ENCODE measurements around the gene PCIF1. TPM values are rescaled to one million over a fixed set of nuclear protein-coding genes. Genes with fewer than 3 reads are reported as not detected.

The PCIF1 gene
- total RNA-seq, 1 donor = 9.1 TPM

DNA sequence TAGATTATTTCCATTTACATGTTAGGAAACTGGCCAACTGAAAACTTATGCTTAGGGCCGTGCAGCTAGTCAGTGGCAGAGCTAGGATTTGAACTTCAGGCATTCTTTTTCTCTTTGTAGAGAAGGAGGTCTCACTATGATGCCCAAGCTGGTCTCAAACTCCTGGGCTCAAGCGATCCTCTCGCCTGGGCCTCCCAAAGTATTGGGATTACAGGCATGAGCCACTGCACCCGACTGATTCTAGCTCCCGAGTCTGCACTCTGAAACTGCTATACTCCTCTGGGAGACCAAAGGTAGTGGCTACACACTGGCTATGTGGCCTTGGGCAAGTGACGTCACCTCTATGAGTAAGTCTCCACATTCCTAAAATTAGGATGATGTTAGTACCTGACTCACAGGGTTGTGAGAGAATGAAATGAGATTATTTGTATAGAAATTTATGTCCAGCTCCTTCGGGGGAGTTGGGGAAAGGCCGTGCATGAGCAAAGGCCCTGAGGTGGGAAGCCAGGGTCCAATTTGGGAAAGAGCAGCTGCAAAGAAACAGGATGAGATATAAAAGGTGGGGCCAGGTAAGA, 28.9 kb upstream of the PCIF1 start:
- TF ChIP-seq, protein P1, sequence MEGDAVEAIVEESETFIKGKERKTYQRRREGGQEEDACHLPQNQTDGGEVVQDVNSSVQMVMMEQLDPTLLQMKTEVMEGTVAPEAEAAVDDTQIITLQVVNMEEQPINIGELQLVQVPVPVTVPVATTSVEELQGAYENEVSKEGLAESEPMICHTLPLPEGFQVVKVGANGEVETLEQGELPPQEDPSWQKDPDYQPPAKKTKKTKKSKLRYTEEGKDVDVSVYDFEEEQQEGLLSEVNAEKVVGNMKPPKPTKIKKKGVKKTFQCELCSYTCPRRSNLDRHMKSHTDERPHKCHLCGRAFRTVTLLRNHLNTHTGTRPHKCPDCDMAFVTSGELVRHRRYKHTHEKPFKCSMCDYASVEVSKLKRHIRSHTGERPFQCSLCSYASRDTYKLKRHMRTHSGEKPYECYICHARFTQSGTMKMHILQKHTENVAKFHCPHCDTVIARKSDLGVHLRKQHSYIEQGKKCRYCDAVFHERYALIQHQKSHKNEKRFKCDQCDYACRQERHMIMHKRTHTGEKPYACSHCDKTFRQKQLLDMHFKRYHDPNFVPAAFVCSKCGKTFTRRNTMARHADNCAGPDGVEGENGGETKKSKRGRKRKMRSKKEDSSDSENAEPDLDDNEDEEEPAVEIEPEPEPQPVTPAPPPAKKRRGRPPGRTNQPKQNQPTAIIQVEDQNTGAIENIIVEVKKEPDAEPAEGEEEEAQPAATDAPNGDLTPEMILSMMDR (IDR thresholded peaks at IDR 0.05; ENCODE audit: insufficient read depth, low read depth, low read length) = no peak
- no peak overlapping the region for H3K4me3 ChIP-seq (ENCODE audit: low read depth, low read length)
- no peak for DNase-seq (ENCODE audit: low read depth)

DNA sequence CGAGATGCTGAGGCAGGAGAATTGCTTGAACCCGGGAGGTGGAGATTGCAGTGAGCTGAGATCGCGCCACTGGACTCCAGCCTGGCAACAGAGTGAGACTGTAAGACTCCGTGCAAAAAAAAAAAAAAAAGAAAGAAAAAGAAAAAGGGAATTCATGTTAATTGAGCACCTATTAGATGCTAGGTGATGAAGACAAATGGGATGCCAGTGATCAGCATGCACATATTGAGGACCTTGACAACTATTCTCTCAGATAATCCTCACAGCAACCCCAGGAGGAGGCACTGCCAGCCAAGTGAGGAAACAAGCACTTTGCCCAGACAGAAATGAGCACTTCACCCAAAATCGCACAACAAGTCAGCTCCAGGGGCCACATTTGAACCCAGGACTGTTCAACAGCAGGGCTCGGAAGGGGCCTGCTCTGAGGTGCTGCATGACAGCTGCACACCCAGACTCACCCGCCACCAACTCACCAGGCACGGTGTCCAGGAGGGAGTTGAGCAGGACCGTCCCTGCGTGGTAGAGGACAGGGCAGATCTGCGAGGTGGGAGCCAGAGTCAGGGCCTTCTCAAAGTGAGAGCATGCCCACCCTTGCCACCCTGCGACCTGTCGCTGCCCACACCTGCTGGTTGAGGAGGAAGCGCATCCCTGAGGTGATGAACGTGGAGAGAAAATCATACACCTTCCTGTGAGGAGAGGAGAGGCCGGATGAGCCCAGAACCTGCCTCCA, 27.1 kb upstream of the PCIF1 start:
- no peak for DNase-seq (ENCODE audit: low read depth)
- TF ChIP-seq, protein P1 (IDR thresholded peaks at IDR 0.05; ENCODE audit: insufficient read depth, low read depth, low read length) = no peak
- H3K4me3 ChIP-seq (ENCODE audit: low read depth, low read length) = no peak overlapping the region

DNA sequence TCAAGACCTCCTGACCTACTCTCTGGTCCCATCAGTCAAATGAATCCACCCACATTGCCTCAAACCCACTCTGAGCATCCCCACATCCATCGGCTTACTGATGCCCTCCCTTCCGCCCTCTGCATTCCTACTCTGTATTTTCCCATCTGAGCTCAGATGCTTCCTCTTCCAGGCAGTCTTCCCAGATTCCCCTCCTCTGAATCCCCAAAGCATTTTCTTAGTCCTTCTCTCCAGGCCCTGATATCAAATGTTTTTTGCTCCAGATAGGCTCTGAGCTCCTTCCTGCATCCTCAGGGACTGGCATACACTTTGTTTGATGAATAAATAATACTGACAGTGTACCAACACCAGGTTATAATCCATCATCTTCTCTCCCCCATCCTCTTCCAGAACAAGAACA, 26.4 kb upstream of the PCIF1 start:
- H3K4me3 ChIP-seq (ENCODE audit: low read depth, low read length) = no peak overlapping the region
- no peak for DNase-seq (ENCODE audit: low read depth)
- TF ChIP-seq, protein P1 (IDR thresholded peaks at IDR 0.05; ENCODE audit: insufficient read depth, low read depth, low read length) = no peak

DNA sequence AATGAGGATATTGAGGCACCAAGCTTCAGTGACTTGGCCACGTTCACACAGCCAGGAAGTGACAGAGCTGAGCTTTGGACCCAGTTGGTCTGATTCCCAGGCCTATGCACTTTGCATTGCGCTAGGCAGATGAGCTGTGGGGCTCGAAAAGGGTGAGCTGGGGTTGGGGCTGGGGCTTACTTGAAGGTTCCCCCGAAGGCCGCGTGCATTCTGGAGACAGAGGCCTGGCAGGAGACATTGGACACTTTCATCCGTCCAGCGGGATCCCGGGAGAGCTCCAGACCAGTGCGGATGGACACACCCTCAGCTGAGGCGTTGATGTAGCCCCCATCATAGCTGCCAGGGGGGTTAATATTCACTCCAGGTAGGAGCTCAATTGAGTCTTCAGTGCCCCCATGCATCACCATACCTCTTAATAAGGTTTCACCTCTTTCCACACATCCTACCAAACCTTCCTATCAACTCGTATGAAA, 25.1 kb upstream of the PCIF1 start:
- DNase-seq (ENCODE audit: low read depth) = no peak
- TF ChIP-seq, protein P1 (IDR thresholded peaks at IDR 0.05; ENCODE audit: insufficient read depth, low read depth, low read length) = no peak
- no peak overlapping the region for H3K4me3 ChIP-seq (ENCODE audit: low read depth, low read length)

DNA sequence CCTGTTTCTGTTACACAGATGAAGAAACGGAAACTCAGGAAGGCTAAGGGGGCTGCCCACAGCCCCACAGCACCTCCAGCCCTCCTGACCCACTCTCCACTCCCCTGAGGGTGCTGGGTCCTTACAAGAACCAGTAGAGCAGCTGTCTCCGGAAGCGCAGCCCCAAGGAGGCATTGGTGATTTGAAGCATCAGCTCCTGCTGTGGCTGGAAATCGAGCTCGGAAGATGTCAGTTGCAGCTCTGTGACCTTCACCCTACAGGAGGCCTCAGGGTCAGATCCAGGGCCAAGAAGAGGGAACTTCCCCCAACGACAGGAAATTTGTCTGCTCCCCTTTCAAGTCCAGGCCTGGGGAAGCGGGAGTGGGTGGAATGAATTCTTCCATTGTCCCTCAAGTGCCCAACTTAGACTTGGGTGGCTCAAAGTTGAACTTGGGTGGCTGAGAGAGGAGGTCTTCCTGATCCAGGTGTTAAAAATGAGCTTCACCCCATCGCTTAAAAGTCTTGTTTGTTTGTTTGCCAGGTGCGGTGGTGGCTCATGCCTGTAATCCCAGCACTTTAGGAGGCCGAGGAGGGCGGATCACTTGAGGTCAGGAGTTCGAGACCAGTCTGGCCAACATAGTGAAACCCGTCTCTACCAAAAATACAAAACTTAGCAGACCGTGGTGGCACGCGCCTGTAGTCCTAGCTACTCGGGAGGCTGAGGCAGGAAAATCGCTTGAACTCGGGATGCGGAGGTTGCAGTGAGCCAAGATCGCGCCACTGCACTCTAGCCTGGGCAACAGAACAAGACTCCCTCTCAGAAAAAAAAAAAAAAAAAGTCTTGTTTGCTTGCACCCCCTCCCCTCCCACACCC, 24.4 kb upstream of the PCIF1 start:
- H3K4me3 ChIP-seq (ENCODE audit: low read depth, low read length) = peak overlapping the region; percentile 52
- TF ChIP-seq, protein P1 (IDR thresholded peaks at IDR 0.05; ENCODE audit: insufficient read depth, low read depth, low read length) = no peak
- no peak for DNase-seq (ENCODE audit: low read depth)

DNA sequence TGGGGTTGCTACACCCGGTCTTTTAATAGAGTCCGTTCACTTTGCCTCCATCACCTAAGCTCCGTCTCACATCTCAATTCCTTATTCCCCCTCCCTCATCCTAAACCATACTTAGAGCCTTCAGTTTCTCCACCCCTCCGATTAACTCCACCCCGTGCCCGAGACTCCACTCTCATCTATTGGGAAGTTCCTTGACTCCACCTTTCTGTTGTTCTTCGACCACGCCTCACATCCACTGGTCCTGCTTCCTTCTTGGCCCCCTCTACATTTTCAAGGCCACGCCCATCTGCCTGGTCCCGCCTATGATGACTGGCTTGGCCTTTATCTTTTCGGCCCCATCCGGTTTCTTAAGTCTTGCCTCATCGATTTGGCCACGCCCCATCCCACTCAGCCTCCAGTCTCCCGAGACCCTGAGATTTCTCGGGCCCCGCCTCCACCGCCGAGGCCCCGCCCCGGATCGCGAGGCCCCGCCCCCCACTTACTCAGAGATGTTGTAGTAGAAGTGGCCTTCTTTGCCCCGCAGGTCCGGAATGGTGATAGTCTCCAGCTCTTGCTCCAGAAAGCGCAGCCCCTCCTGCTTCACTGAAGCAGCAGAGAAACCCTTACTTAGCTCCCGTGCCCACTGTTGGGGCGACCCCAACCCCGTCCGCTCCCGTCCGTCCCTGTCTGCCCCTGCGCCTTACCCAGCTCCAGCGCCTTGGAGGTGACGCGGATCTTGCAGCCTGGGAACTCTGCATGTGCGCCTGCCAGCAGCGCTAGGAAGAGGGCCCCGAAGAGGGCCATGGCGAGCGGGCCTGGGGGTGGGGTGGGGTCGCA, 23.6 kb upstream of the PCIF1 start:
- peak overlapping the region; percentile 76 for H3K4me3 ChIP-seq (ENCODE audit: low read depth, low read length)
- TF ChIP-seq, protein P1 (IDR thresholded peaks at IDR 0.05; ENCODE audit: insufficient read depth, low read depth, low read length) = no peak

More for the DNA sequence above, 23.6 kb upstream of the PCIF1 start:
- DNase-seq (ENCODE audit: low read depth) = peak; percentile 99
